Muscle of leg (tissue), 11 donors: Measurements from ENCODE around the gene PRKCA. TPM values are rescaled to one million over a fixed set of nuclear protein-coding genes. Genes with fewer than 3 reads are reported as not detected.

ENCODE experiments used
- DNase-seq: peaks from one replicate; pipeline ENCODE4 v3.0.0; 2013
- H3K27ac ChIP-seq: one replicate; pipeline ENCODE4 v1.5.1; 2013; ENCODE audit warnings: mild to moderate bottlenecking, low read length, control low read depth
- H3K27me3 ChIP-seq: one replicate; pipeline ENCODE4 v1.6.1; 2013; ENCODE audit warnings: low read length; ENCODE audit not compliant: control insufficient read depth, insufficient read depth
- H3K36me3 ChIP-seq: one replicate; pipeline ENCODE4 v1.6.1; 2013; ENCODE audit warnings: low read length; ENCODE audit not compliant: control insufficient read depth, insufficient read depth
- H3K4me1 ChIP-seq: one replicate; pipeline ENCODE4 v1.6.1; 2013; ENCODE audit warnings: low read length; ENCODE audit not compliant: control insufficient read depth, insufficient read depth
- H3K4me3 ChIP-seq: one replicate; pipeline ENCODE4 v1.5.1; 2013; ENCODE audit warnings: low read length, control low read depth
- H3K9me3 ChIP-seq: replicated peaks from 2 replicates; pipeline ENCODE4 v1.6.1; 2013; ENCODE audit warnings: low read depth, low read length; ENCODE audit not compliant: control insufficient read depth
- WGBS: methylation state at CpG from one replicate; pipeline ENCODE4 v1.1.5; 2013; ENCODE audit warnings: missing lambda C conversion rate; ENCODE audit not compliant: insufficient coverage; 5-methylcytosine and 5-hydroxymethylcytosine counted together
- polyA plus RNA-seq, 8 donors: library from polyadenylated mRNA; unstranded; fragments of 120-200 nt; gene quantifications; one replicate each; pipeline versions ENCODE4 v1.2.1 to v1.2.3, GENCODE V29; 2013; ENCODE audit warnings: inconsistent platforms in 1 of 8, low replicate concordance in 1 of 8; ENCODE audit not compliant: insufficient read length in 8 of 8, insufficient read depth in 1 of 8
- total RNA-seq: library from RNA; stranded (reverse); fragments of 120-200 nt; gene quantifications from one replicate; pipeline ENCODE4 v1.2.4, GENCODE V29; 2013

PRKCA gene
- total and polyA plus RNA-seq, 9 donors, result 2.3 to 6.5 (median 3.5) TPM

DNA sequence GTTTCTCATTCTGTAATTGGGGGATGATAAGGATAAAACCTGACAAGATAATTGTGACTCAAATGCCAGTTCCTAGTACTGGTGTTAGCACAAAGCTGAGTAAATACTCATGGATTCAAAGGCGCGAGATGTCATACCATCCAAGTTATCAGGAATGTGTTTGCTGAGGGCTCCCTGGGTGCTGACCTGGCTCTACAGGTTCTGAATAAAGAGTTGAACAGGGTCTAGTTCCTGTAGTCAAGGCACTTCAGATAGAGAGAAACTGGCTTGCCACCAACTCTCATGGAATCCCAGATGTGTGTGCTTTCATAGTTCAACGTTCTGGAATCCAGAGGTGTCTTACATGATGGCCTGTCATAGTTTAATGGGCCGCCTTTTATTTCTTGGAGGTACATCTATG lies 141.6 kb downstream of the PRKCA start:
- Histone ChIP-seq H3K4me3 (no peak overlapping the region), H3K27ac (no peak overlapping the region), H3K27me3 (peaks cover 2% of the 10 kb centered on the region), H3K9me3 (no peaks in the 10 kb centered on the region), H3K36me3 (no peaks in the 10 kb centered on the region), H3K4me1 (peaks cover 12% of the 10 kb centered on the region)
- WGBS, result 83% methylated on average over 2 of the region's 4 CpGs
- DNase-seq, result no peak

- Histone ChIP-seq H3K36me3 (no peaks in the 10 kb centered on the region), H3K27me3 (peaks cover 2% of the 10 kb centered on the region), H3K27ac (no peak overlapping the region), H3K9me3 (no peaks in the 10 kb centered on the region), H3K4me3 (no peak overlapping the region), H3K4me1 (peaks cover 12% of the 10 kb centered on the region)
- DNase-seq, result no peak
- WGBS, result 42% methylated on average over 2 of the region's 3 CpGs
Measured at GRCh38 chr17:66445229-66445628, 142.8 kb downstream of the PRKCA start.

DNA sequence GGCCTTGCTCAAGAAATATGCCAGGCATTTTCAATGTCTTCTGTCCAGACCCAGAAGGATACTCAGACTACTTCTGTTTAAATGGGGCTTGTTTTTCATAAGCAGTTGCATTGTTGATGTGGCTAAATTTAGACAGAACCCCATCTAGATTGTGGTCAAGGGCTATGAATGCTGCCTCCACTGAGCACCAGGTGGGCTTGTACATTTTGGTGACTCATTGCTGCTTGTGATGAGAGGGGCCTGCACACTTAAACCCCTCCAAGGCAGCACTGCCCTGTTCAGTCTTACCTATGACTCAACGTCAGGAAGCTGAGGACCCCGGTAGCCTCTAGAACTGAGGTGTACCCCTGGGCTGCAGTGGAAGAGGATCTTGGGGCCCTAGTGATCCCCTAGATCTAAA lies 144.0 kb downstream of the PRKCA start:
- no peak overlapping the region for H3K27ac ChIP-seq
- peaks cover 2% of the 10 kb centered on the region for H3K27me3 ChIP-seq
- H3K9me3 ChIP-seq, result no peaks in the 10 kb centered on the region
- no peak overlapping the region for H3K4me3 ChIP-seq
- no CpG with 5 or more reads among the region's 2 CpGs for WGBS
- DNase-seq, result no peak
- no peaks in the 10 kb centered on the region for H3K36me3 ChIP-seq
- H3K4me1 ChIP-seq, result peaks cover 8% of the 10 kb centered on the region

- Histone ChIP-seq H3K4me1 (peaks cover 7% of the 10 kb centered on the region), H3K9me3 (no peaks in the 10 kb centered on the region), H3K36me3 (no peaks in the 10 kb centered on the region), H3K27me3 (peaks cover 2% of the 10 kb centered on the region), H3K27ac (no peak overlapping the region), H3K4me3 (no peak overlapping the region)
- no peak for DNase-seq
- WGBS, result 96% methylated on average over 7 of the region's 8 CpGs
Measured at GRCh38 chr17:66447159-66447558, 144.7 kb downstream of the PRKCA start.

DNA sequence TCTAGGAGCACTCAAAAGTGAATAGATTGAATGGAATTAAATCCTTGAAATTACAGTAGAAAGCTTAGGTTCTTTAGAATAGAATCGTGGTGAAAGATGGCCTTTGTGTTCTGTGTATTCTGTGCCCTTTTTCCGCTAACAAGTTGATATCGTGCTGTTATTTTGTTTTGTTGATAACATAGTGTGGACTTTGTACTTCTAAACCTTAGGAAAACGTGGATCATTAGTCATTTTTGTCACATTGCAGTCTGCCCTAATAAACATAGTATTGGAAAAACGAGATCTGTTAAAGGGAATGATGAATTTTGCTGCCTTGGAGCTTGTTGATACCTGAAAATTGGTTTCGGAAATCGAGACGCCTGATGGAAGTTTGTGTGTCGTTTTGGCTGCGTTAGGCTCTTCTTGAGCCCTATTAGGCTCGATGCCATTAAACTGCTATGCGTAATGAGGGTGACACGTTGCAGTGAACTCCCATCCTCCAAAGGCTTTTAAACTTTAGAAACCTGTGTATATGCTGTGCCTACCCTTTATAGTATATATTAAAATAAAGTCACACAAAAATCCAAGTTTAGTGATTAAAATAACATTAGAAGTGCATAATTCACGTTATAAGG lies 145.7 kb downstream of the PRKCA start:
- Histone ChIP-seq H3K9me3 (no peaks in the 10 kb centered on the region), H3K4me1 (peaks cover 7% of the 10 kb centered on the region), H3K36me3 (no peaks in the 10 kb centered on the region), H3K4me3 (no peak overlapping the region), H3K27me3 (peaks cover 2% of the 10 kb centered on the region), H3K27ac (no peak overlapping the region)
- WGBS, result 90% methylated on average over 6 of the region's 14 CpGs
- DNase-seq, result no peak

DNA sequence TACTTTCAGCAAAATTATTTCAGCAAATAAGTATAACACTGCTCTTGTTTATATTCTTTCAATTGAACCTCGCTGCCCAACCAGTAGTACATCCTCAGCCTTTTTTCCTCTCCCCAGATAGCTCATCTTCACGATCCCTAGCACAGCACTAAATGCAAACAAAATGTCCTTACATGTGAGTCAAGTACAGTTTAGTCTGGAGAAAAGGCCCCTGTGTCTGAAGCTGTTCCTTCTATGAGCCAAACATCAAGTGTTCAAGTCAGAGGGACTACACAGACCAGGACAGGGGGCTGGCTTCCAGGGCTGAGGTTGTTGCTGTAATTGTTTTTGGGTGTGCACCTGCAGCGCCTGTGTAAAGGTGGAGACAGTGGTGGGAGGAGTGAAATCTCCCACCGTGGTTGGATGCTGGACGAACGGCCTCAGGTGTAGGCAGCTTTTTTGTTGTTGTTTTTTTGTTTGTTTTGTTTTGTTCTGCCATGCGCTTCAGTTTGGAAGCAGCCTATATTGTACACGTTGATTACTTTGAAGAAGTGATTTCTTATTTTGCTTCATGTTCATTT lies 147.1 kb downstream of the PRKCA start:
- no peak for DNase-seq

DNA sequence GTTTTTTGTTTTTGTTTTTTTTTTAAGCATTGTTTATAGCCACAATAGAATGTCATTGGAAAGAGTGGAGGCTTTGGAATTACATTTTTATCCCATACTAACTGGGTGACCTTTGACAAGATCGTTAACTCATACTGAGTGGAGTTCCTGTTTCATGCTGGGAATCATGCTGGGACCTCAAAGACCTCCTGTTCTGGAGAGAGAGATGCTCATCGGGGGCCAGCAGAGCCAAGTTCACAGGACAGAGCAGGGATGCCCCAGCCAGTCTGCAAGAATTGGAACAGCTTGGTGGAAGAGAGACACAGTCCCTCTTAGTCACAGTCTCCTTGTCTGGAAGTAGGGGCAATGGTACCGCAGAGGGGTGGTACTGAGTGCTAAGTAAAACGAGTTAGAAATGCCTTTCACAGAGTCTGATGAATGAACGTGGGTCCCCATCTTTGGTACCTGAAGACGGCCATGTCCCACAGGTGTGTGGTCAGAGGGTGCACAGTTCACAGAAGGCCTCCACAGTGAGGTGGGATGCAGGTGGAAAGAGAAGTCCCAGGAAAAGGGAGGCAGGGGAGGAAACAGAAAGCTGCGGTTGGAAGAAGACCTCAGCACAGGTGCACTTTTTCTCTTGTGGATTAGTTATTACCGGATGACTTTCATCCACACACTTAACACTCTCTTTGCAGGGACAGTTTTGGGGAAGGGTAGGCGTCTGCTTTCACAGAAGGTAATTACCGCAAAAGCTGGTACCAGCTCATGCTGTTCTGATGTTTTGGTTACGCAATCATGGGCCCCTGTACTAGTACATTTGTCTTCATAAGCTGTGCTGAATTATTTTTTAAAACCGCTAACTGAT lies 147.8 kb downstream of the PRKCA start:
- 84% methylated on average over 9 of the region's 12 CpGs for WGBS
- Histone ChIP-seq H3K27ac (no peak overlapping the region), H3K4me3 (no peak overlapping the region), H3K36me3 (no peaks in the 10 kb centered on the region), H3K27me3 (peaks cover 2% of the 10 kb centered on the region), H3K4me1 (peaks cover 3% of the 10 kb centered on the region), H3K9me3 (no peaks in the 10 kb centered on the region)
- DNase-seq, result no peak

More for the DNA sequence above, 147.1 kb downstream of the PRKCA start:
- H3K9me3 ChIP-seq, result no peaks in the 10 kb centered on the region
- H3K36me3 ChIP-seq, result no peaks in the 10 kb centered on the region
- no peak overlapping the region for H3K4me3 ChIP-seq
- H3K27ac ChIP-seq, result no peak overlapping the region
- peaks cover 7% of the 10 kb centered on the region for H3K4me1 ChIP-seq
- 78% methylated on average over 1 of the region's 8 CpGs for WGBS
- H3K27me3 ChIP-seq, result peaks cover 2% of the 10 kb centered on the region

DNA sequence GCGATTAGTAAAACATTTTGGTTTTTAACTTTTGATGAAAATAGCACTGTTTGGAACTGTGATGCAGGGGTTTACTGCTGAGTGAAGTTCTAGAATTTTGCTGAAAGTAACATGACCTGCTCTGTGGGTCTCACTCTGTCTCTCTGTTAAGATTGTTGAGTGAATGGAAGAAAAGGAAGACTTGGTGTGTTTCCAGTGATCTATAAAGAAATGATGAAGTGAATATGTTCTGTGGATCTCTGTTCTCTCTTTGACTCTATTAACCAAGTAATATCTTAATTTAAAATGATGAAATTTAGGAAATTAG lies 148.4 kb downstream of the PRKCA start:
- H3K27me3 ChIP-seq, result peaks cover 2% of the 10 kb centered on the region
- H3K27ac ChIP-seq, result no peak overlapping the region
- no peaks in the 10 kb centered on the region for H3K9me3 ChIP-seq
- no peaks in the 10 kb centered on the region for H3K36me3 ChIP-seq
- WGBS, result no CpG with 5 or more reads among the region's 1 CpG
- H3K4me3 ChIP-seq, result no peak overlapping the region
- DNase-seq, result no peak
- peaks cover 2% of the 10 kb centered on the region for H3K4me1 ChIP-seq

DNA sequence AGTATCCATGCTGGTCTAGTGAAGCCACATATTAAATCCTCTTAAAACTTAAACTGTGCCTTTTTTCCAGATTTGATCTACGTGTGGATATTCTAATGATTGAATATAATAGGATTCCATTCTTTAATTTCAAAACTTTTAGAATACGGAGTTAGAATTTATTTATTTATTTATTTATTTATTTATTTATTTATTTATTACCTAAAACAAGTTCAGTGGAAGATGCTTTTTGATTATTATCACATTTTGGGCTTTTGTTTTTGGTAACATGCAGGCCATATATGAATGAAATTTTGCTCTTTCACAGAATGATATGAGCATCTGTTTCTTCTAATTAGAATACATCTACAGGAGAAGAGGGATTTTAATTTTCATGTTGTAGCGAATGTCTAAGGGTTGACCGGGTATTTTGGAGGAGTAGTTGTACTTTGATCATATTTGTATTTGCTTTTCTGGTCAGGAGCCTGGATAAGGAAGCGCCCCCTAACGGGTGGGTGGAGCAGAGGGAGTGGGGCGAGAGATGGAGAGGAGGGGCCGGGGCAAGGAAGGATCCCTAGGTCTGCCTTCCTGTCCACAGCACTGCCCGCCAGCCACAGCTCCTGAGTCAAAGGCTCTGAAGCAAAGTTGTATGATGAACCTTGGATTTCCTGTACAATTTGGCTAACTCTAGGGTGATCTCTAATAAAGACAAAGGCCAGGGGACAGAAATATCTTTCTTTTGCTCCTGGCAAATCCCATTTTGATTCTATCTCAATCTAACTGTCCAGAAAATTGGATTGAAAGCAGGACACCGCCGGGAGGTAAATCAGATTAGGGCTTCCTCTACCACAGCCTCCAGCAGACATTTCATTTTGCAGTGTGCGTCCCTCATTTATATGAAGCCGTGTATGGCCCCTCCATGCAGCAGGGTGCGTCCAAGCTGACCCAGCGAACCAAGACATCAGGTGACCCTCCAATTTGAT lies 149.1 kb downstream of the PRKCA start:
- Histone ChIP-seq H3K27me3 (peaks cover 2% of the 10 kb centered on the region), H3K4me1 (peaks cover 1% of the 10 kb centered on the region), H3K9me3 (no peaks in the 10 kb centered on the region), H3K4me3 (no peak overlapping the region), H3K36me3 (no peaks in the 10 kb centered on the region), H3K27ac (no peak overlapping the region)
- DNase-seq, result no peak
- 65% methylated on average over 13 of the region's 15 CpGs for WGBS

- H3K4me1 ChIP-seq, result peaks cover 2% of the 10 kb centered on the region
- no peaks in the 10 kb centered on the region for H3K9me3 ChIP-seq
- no peak overlapping the region for H3K27ac ChIP-seq
- DNase-seq, result no peak
- H3K4me3 ChIP-seq, result no peak overlapping the region
- WGBS, result 86% methylated on average over 6 of the region's 10 CpGs
- H3K27me3 ChIP-seq, result no peaks in the 10 kb centered on the region
- no peaks in the 10 kb centered on the region for H3K36me3 ChIP-seq
Measured at GRCh38 chr17:66455060-66455459, 152.6 kb downstream of the PRKCA start.
